SK-N-SH treated with all-trans-retinoic acid at 6 μM for 48 hours (cell line): Measurements from ENCODE around the gene SCGB1D1.

ENCODE experiments used
- ATAC-seq: fragments of 200-7000 bp; cut with Tn5 transposase; 3 replicates; pipeline ENCODE4 v1.9.1; 2020; ENCODE audit warnings: mild to moderate bottlenecking, moderate library complexity
- ARNTL ChIP-seq: fragments of 450-650 bp; formaldehyde crosslinking; IDR thresholded peaks from 2 replicates; pipeline ENCODE4 v1.5.0; 2020; ENCODE audit warnings: low read depth, mild to moderate bottlenecking, moderate library complexity, borderline replicate concordance
- BACH2 ChIP-seq: fragments of 250-450 bp; sonication (Bioruptor Pico); IDR thresholded peaks from 2 replicates; pipeline ENCODE4 v1.9.0; 2021; ENCODE audit warnings: mild to moderate bottlenecking, borderline replicate concordance
- CSDC2 ChIP-seq: fragments of 250-450 bp; sonication (Bioruptor Pico); IDR thresholded peaks from 2 replicates; pipeline ENCODE4 v1.5.0; 2020; ENCODE audit warnings: mild to moderate bottlenecking, moderate library complexity
- GLIS3 ChIP-seq: fragments of 250-450 bp; sonication (Bioruptor Pico); IDR thresholded peaks from 2 replicates; pipeline ENCODE4 v1.5.0; 2020; ENCODE audit warnings: mild to moderate bottlenecking, moderate library complexity
- ISL1 ChIP-seq: fragments of 250-450 bp; sonication (Bioruptor Pico); IDR thresholded peaks from 2 replicates; pipeline ENCODE4 v2.1.2; 2022; ENCODE audit warnings: mild to moderate bottlenecking, moderate library complexity
- OSR1 ChIP-seq: fragments of 250-450 bp; sonication (Bioruptor Pico); IDR thresholded peaks from 2 replicates; pipeline ENCODE4 v1.8.0; 2022; ENCODE audit warnings: moderate library complexity, mild to moderate bottlenecking, inconsistent platforms
- PPARA ChIP-seq: fragments of 250-450 bp; sonication (Bioruptor Pico); IDR thresholded peaks from 2 replicates; pipeline ENCODE4 v1.5.0; 2020; ENCODE audit warnings: mild to moderate bottlenecking, borderline replicate concordance
- RARB ChIP-seq: fragments of 250-450 bp; sonication (Bioruptor Pico); IDR thresholded peaks from 2 replicates; pipeline ENCODE4 v1.8.0; 2021; ENCODE audit warnings: mild to moderate bottlenecking, moderate library complexity
- SNAI2 ChIP-seq: fragments of 250-450 bp; sonication (Bioruptor Pico); IDR thresholded peaks from 2 replicates; pipeline ENCODE4 v1.5.0; 2020; ENCODE audit warnings: mild to moderate bottlenecking, moderate library complexity
- TCF4 ChIP-seq: fragments of 250-450 bp; sonication (Bioruptor Pico); IDR thresholded peaks from 2 replicates; pipeline ENCODE4 v1.8.0; 2021; ENCODE audit warnings: mild to moderate bottlenecking, moderate library complexity, borderline replicate concordance
- TOX ChIP-seq: fragments of 250-450 bp; sonication (Bioruptor Pico); IDR thresholded peaks from 2 replicates; pipeline ENCODE4 v1.8.0; 2021; ENCODE audit warnings: mild to moderate bottlenecking, moderate library complexity, borderline replicate concordance
- TSHZ2 ChIP-seq: fragments of 250-450 bp; sonication (Bioruptor Pico); IDR thresholded peaks from 2 replicates; pipeline ENCODE4 v1.5.0; 2020; ENCODE audit warnings: mild to moderate bottlenecking, moderate library complexity
- ZC3H10 ChIP-seq: fragments of 250-450 bp; sonication (Bioruptor Pico); IDR thresholded peaks from 2 replicates; pipeline ENCODE4 v1.5.1; 2021; ENCODE audit warnings: mild to moderate bottlenecking, moderate library complexity
- ZFP3 ChIP-seq: fragments of 250-450 bp; sonication (Bioruptor Pico); IDR thresholded peaks from 2 replicates; pipeline ENCODE4 v1.5.0; 2020; ENCODE audit warnings: mild to moderate bottlenecking, moderate library complexity
- ZFP30 ChIP-seq: fragments of 450-650 bp; formaldehyde crosslinking; IDR thresholded peaks from 2 replicates; pipeline ENCODE4 v1.5.0; 2022; ENCODE audit warnings: mild to moderate bottlenecking, moderate library complexity
- ZNF565 ChIP-seq: fragments of 450-650 bp; formaldehyde crosslinking; conservative IDR thresholded peaks from 2 replicates; pipeline ENCODE4 v1.5.0; 2020; ENCODE audit warnings: low read depth, mild to moderate bottlenecking, moderate library complexity
- ZNF70 ChIP-seq: fragments of 450-650 bp; formaldehyde crosslinking; IDR thresholded peaks from 2 replicates; pipeline ENCODE4 v1.5.0; 2020; ENCODE audit warnings: mild to moderate bottlenecking, moderate library complexity
- ZNF8 ChIP-seq: fragments of 450-650 bp; formaldehyde crosslinking; IDR thresholded peaks from 2 replicates; pipeline ENCODE4 v1.5.0; 2020; ENCODE audit warnings: mild to moderate bottlenecking, moderate library complexity
- TF ChIP-seq, protein P1 (sequence below): fragments of 250-450 bp; sonication (Bioruptor Pico); IDR thresholded peaks from 2 replicates; pipeline ENCODE4 v1.5.1; 2021; ENCODE audit warnings: mild to moderate bottlenecking, moderate library complexity
- TF ChIP-seq, protein P2 (sequence below): fragments of 250-450 bp; sonication (Bioruptor Pico); IDR thresholded peaks from 2 replicates; pipeline ENCODE4 v1.8.0; 2021; ENCODE audit warnings: low read depth, mild to moderate bottlenecking, moderate library complexity, borderline replicate concordance
- TF ChIP-seq, protein P3 (sequence below): fragments of 250-450 bp; sonication (Bioruptor Pico); IDR thresholded peaks from 2 replicates; pipeline ENCODE4 v1.8.0; 2020; ENCODE audit warnings: mild to moderate bottlenecking, moderate library complexity, borderline replicate concordance

SCGB1D1 gene

GRCh38 chr11:62241095-62241494 lies 51.1 kb downstream of the SCGB1D1 start (continued):
- TF ChIP-seq, protein P1, sequence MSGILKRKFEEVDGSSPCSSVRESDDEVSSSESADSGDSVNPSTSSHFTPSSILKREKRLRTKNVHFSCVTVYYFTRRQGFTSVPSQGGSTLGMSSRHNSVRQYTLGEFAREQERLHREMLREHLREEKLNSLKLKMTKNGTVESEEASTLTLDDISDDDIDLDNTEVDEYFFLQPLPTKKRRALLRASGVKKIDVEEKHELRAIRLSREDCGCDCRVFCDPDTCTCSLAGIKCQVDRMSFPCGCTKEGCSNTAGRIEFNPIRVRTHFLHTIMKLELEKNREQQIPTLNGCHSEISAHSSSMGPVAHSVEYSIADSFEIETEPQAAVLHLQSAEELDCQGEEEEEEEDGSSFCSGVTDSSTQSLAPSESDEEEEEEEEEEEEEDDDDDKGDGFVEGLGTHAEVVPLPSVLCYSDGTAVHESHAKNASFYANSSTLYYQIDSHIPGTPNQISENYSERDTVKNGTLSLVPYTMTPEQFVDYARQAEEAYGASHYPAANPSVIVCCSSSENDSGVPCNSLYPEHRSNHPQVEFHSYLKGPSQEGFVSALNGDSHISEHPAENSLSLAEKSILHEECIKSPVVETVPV (CRISPR knock-in tag): no peak
- TF ChIP-seq, protein P2, sequence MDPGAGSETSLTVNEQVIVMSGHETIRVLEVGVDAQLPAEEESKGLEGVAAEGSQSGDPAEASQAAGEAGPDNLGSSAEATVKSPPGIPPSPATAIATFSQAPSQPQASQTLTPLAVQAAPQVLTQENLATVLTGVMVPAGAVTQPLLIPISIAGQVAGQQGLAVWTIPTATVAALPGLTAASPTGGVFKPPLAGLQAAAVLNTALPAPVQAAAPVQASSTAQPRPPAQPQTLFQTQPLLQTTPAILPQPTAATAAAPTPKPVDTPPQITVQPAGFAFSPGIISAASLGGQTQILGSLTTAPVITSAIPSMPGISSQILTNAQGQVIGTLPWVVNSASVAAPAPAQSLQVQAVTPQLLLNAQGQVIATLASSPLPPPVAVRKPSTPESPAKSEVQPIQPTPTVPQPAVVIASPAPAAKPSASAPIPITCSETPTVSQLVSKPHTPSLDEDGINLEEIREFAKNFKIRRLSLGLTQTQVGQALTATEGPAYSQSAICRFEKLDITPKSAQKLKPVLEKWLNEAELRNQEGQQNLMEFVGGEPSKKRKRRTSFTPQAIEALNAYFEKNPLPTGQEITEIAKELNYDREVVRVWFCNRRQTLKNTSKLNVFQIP (CRISPR knock-in tag): no peak

- TF ChIP-seq ISL1 (no peak), TCF4 (no peak), ZFP3 (CRISPR knock-in tag) (no peak), ZFP30 (CRISPR knock-in tag) (no peak), ZNF565 (CRISPR knock-in tag) (no peak), ZC3H10 (CRISPR knock-in tag) (no peak), OSR1 (CRISPR knock-in tag) (no peak), ARNTL (CRISPR knock-in tag) (no peak), RARB (CRISPR knock-in tag) (no peak), GLIS3 (CRISPR knock-in tag) (no peak), TOX (CRISPR knock-in tag) (no peak), CSDC2 (CRISPR knock-in tag) (no peak), ZNF8 (CRISPR knock-in tag) (no peak), TSHZ2 (CRISPR knock-in tag) (no peak), ZNF70 (CRISPR knock-in tag) (no peak), BACH2 (no peak), PPARA (CRISPR knock-in tag) (no peak), SNAI2 (no peak)
- TF ChIP-seq, protein P3, sequence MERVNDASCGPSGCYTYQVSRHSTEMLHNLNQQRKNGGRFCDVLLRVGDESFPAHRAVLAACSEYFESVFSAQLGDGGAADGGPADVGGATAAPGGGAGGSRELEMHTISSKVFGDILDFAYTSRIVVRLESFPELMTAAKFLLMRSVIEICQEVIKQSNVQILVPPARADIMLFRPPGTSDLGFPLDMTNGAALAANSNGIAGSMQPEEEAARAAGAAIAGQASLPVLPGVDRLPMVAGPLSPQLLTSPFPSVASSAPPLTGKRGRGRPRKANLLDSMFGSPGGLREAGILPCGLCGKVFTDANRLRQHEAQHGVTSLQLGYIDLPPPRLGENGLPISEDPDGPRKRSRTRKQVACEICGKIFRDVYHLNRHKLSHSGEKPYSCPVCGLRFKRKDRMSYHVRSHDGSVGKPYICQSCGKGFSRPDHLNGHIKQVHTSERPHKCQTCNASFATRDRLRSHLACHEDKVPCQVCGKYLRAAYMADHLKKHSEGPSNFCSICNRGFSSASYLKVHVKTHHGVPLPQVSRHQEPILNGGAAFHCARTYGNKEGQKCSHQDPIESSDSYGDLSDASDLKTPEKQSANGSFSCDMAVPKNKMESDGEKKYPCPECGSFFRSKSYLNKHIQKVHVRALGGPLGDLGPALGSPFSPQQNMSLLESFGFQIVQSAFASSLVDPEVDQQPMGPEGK: no peak
- TF ChIP-seq, protein P2 (CRISPR knock-in tag): no peak
- TF ChIP-seq, all 23 proteins: peak for 0
- no peak for ATAC-seq
Observed at GRCh38 chr11:62242021-62242420, 52.0 kb downstream of the SCGB1D1 start, which contains the start of gene SCGB1D2. Gene SCGB1D2 (plus strand): TSS chr11:62242239. CDS start chr11:62242308, 69 bp downstream.
